K562 (cell line): Measurements from ENCODE around the gene USP10. TPM values are rescaled to one million over a fixed set of nuclear protein-coding genes. Genes with fewer than 3 reads are reported as not detected.

Experiments used
- ATAC-seq: fragments of 200-7000 bp; cut with Tn5 transposase; 3 replicates; pipeline ENCODE4 v1.9.1; 2020; ENCODE audit warnings: moderate library complexity
- BruUV-seq: library from RNA; stranded (reverse); fragments of 400-500 nt; replicated peaks from 2 replicates; lab custom pipeline; 2021; lab: Mats Ljungman, UMichigan
- CTCF ChIA-PET: fragments of 300-600 bp; formaldehyde crosslinking; extraction: SDS; loops from one replicate; lab custom pipeline; 2021; ENCODE audit warnings: low intra/inter-chr PET ratio; lab: Yijun Ruan, JAX
- POLR2A ChIA-PET: fragments of 300-600, 350-650 bp; sonication (Branson Sonifier 250); formaldehyde crosslinking; extraction: SDS; loops from one replicate; lab custom pipeline; 2021; ENCODE audit warnings: antibody characterized with exemption, inconsistent platforms; lab: Yijun Ruan, JAX
- DNase-seq, 4 experiments: peaks; one replicate each; pipeline versions ENCODE4 v3.0.0 to v3.0.0-alpha.2; 2011 to 2018; ENCODE audit warnings: low spot score in 3 of 4, mixed read lengths in 3 of 4; ENCODE audit errors: extremely low read depth in 1 of 4
- FAIRE-seq: peaks from 2 replicates; lab custom pipeline; 2011; peaks lifted over from hg19 to GRCh38; lab: Jason Lieb, UNC
- H2AFZ ChIP-seq: 2 replicates; pipeline ENCODE4 v1.6.0; 2011; ENCODE audit warnings: low read depth, low read length, control low read depth, inconsistent platforms
- H3K27ac ChIP-seq: fragments of 200-600 bp; 3 replicates; pipeline ENCODE4 v1.8.0; 2011; ENCODE audit warnings: low read depth, mild to moderate bottlenecking, control low read depth, inconsistent platforms, low read length, moderate library complexity, mixed read lengths; ENCODE audit errors: extremely low read depth
- H3K27me3 ChIP-seq, 2 experiments: fragments of 300-600 bp in 1 of 2; 2 replicates in 1 of 2; 3 replicates in 1 of 2; pipeline versions ENCODE4 v1.6.0 to v1.8.0; 2011; ENCODE audit warnings: inconsistent platforms in 2 of 2, low read length in 2 of 2, mild to moderate bottlenecking in 1 of 2, mixed read lengths in 1 of 2, moderate library complexity in 1 of 2; ENCODE audit not compliant: control insufficient read depth in 2 of 2, insufficient read depth in 2 of 2
- H3K36me3 ChIP-seq: fragments of 300-600 bp; 3 replicates; pipeline ENCODE4 v1.8.0; 2011; ENCODE audit warnings: mild to moderate bottlenecking, low read length, inconsistent platforms; ENCODE audit not compliant: control insufficient read depth, insufficient read depth
- H3K4me1 ChIP-seq, 2 experiments: fragments of 200-600 bp in 1 of 2; replicated peaks in 1 of 2; 2 replicates in 1 of 2; 3 replicates in 1 of 2; pipeline versions ENCODE4 v1.5.1 to v1.8.0; 2011; ENCODE audit warnings: inconsistent platforms in 2 of 2, low read length in 2 of 2, mild to moderate bottlenecking in 1 of 2, mixed read lengths in 1 of 2, moderate library complexity in 1 of 2; ENCODE audit not compliant: control insufficient read depth in 2 of 2, insufficient read depth in 2 of 2
- H3K4me2 ChIP-seq: 2 replicates; pipeline ENCODE4 v1.6.1; 2011; ENCODE audit warnings: low read length, control low read depth, inconsistent platforms, mixed read lengths; ENCODE audit not compliant: insufficient read depth
- H3K4me3 ChIP-seq: fragments of 200-600 bp; sonication (generic), shearing (Covaris generic); 2 replicates; pipeline ENCODE4 v1.5.1; 2016; ENCODE audit warnings: control low read depth, inconsistent platforms
- H3K79me2 ChIP-seq: fragments of 200-600 bp; 3 replicates; pipeline ENCODE4 v1.8.0; 2011; ENCODE audit warnings: low read length, inconsistent platforms; ENCODE audit not compliant: control insufficient read depth, insufficient read depth
- H3K9ac ChIP-seq, 2 experiments: 2 replicates each; pipeline versions ENCODE4 v1.6.0 to v1.6.1; 2011; ENCODE audit warnings: low read depth in 2 of 2, low read length in 2 of 2, control low read depth in 1 of 2, inconsistent platforms in 1 of 2, mild to moderate bottlenecking in 1 of 2, mixed read lengths in 1 of 2; ENCODE audit not compliant: insufficient read depth in 1 of 2
- H3K9me1 ChIP-seq: one replicate; pipeline ENCODE4 v1.6.0; 2011; ENCODE audit warnings: inconsistent platforms, mild to moderate bottlenecking, low read length, moderate library complexity; ENCODE audit not compliant: control insufficient read depth, insufficient read depth
- H3K9me3 ChIP-seq: replicated peaks from 2 replicates; pipeline ENCODE4 v1.5.1; 2011; ENCODE audit warnings: low read depth, low read length, inconsistent platforms; ENCODE audit not compliant: control insufficient read depth, insufficient read depth
- H4K20me1 ChIP-seq: replicated peaks from 2 replicates; pipeline ENCODE4 v1.6.1; 2011; ENCODE audit warnings: low read length, inconsistent platforms, mixed read lengths; ENCODE audit not compliant: control insufficient read depth, insufficient read depth
- PYGO2 ChIP-seq: fragments of 450-650 bp; IDR thresholded peaks from 2 replicates; pipeline ENCODE4 v1.6.1; 2016; ENCODE audit warnings: mild to moderate bottlenecking, missing genetic modification characterization, moderate library complexity, missing compliant biosample characterization
- RBM25 ChIP-seq: fragments of 200-400 bp; formaldehyde crosslinking; IDR thresholded peaks from 2 replicates; pipeline ENCODE4 v1.6.1; 2018; ENCODE audit warnings: low read length, low read depth, moderate library complexity; ENCODE audit not compliant: severe bottlenecking
- ZNF395 ChIP-seq: fragments of 200-800 bp; sonication (Bioruptor generic); IDR thresholded peaks from 2 replicates; pipeline ENCODE4 v1.6.1; 2017; ENCODE audit warnings: missing genetic modification characterization, missing compliant biosample characterization
- WGBS: fragments of 100-300 bp; shearing (Covaris generic); methylation state at CpG from one replicate; pipeline ENCODE4 v1.1.6; 2016; ENCODE audit warnings: low coverage, mixed read lengths; ENCODE audit not compliant: insufficient coverage; ENCODE audit errors: missing lambda C conversion rate; 5-methylcytosine and 5-hydroxymethylcytosine counted together
- in situ Hi-C: fragments of 300-500 bp; cut with MboI; formaldehyde crosslinking; loops from 4 replicates; pipeline ENCODE4 v1.15.0; 2018; ENCODE audit warnings: inconsistent platforms, mixed read lengths
- intact Hi-C: fragments of 100-400 bp; cut with micrococcal nuclease; formaldehyde crosslinking; loops from 2 replicates; pipeline ENCODE4 v1.14.2; 2022
- polyA plus RNA-seq, 8 experiments: library from polyadenylated mRNA; depleted of rRNA in 4 of 8; stranded (reverse) in 5 of 8; unstranded in 3 of 8; fragments of >200 nt; fragmentation: Nextera tagmentation in 2 of 8; fragmentation: Illumina TruSeq in 1 of 8; extraction: Ambion mirVana in 2 of 8; extraction: Trizol in 1 of 8; gene quantifications; 2 replicates each; pipeline versions ENCODE4 v1.2.1 to v1.2.3, GENCODE V29; 2011 to 2014; ENCODE audit warnings: inconsistent platforms in 1 of 8, missing spikeins in 1 of 8
- total RNA-seq, 7 experiments: library from RNA; depleted of rRNA in 6 of 7; stranded (reverse); fragments of >200 nt in 6 of 7; fragmentation: Illumina TruSeq in 2 of 7; extraction: Trizol in 2 of 7; gene quantifications; 2 replicates each; pipeline versions ENCODE4 v1.2.1 to v1.2.3, GENCODE V29; 2011 to 2021; ENCODE audit warnings: low replicate concordance in 1 of 7
- TF ChIP-seq, protein P1 (sequence below): fragments of 450-650 bp; IDR thresholded peaks from 2 replicates; pipeline ENCODE4 v1.6.1; 2016; ENCODE audit warnings: borderline replicate concordance
- TF ChIP-seq, protein P2 (sequence below), 2 experiments: fragments of 450-650 bp; formaldehyde crosslinking in 1 of 2; IDR thresholded peaks; 2 replicates each; pipeline versions ENCODE4 v1.4.0 to v1.6.1; 2014 to 2020; ENCODE audit warnings: mild to moderate bottlenecking in 2 of 2, borderline replicate concordance in 1 of 2, low read depth in 1 of 2

USP10 gene
- total and polyA plus RNA-seq, 9 of the 15 experiments (the other 6 are each of a cell fraction or from before 2014, with no cell fraction given): 61.7 to 197 (median 116) TPM

GRCh38 chr16:84672276-84673202 is 27.3 kb upstream of the USP10 start:
- WGBS: 16% methylated on average over 25 of the region's 26 CpGs
- in situ Hi-C loops (no loop called here), intact Hi-C loops (loop anchor here (1.0 kb wide), 2 partner anchors 54 to 66 kb away; no protein-coding TSS in a partner anchor)
- Histone ChIP-seq H4K20me1 (no peaks in the 10 kb centered on the region; the same call in none of the 2 replicates), H3K79me2 (no peaks in the 10 kb centered on the region), H3K4me3 (no peak overlapping the region), H2AFZ (peak overlapping the region; percentile 45), H3K9ac (no peak overlapping the region), H3K9me1 (no peaks in the 10 kb centered on the region), H3K9me3 (no peaks in the 10 kb centered on the region), H3K36me3 (no peaks in the 10 kb centered on the region), H3K27ac (no peak overlapping the region), H3K4me1 (peaks cover 10 to 15% of the 10 kb centered on the region in 2 experiments; a peak in 4 of 5 replicates), H3K27me3 (peaks cover 0 to 15% of the 10 kb centered on the region in 2 experiments; a peak in 3 of 5 replicates), H3K4me2 (peak overlapping the region; percentile 16; the same call in 1 of the 2 replicates)
- no TSS peak for BruUV-seq
- DNase-seq (peak; percentile 87 to 91 (median 89)), ATAC-seq (peak; percentile 95), FAIRE-seq (peak; percentile 98)
- ChIA-PET POLR2A (interaction anchor here (0.6 to 3.6 kb wide), 13 partner anchors 9 to 57 kb away, joined by 3 to 14 read pairs (median 3); no protein-coding TSS in a partner anchor), CTCF (interaction anchor here (0.7 to 5.4 kb wide), 8 partner anchors 50 to 298 kb away, joined by 3 to 56 read pairs (median 4); no protein-coding TSS in a partner anchor)
- TF ChIP-seq RBM25: no peak
- TF ChIP-seq, protein P1, sequence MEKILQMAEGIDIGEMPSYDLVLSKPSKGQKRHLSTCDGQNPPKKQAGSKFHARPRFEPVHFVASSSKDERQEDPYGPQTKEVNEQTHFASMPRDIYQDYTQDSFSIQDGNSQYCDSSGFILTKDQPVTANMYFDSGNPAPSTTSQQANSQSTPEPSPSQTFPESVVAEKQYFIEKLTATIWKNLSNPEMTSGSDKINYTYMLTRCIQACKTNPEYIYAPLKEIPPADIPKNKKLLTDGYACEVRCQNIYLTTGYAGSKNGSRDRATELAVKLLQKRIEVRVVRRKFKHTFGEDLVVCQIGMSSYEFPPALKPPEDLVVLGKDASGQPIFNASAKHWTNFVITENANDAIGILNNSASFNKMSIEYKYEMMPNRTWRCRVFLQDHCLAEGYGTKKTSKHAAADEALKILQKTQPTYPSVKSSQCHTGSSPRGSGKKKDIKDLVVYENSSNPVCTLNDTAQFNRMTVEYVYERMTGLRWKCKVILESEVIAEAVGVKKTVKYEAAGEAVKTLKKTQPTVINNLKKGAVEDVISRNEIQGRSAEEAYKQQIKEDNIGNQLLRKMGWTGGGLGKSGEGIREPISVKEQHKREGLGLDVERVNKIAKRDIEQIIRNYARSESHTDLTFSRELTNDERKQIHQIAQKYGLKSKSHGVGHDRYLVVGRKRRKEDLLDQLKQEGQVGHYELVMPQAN: no peak
- no peak for TF ChIP-seq ZNF395 (CRISPR knock-in tag)
- TF ChIP-seq PYGO2 (tag): no peak
- TF ChIP-seq, protein P2, sequence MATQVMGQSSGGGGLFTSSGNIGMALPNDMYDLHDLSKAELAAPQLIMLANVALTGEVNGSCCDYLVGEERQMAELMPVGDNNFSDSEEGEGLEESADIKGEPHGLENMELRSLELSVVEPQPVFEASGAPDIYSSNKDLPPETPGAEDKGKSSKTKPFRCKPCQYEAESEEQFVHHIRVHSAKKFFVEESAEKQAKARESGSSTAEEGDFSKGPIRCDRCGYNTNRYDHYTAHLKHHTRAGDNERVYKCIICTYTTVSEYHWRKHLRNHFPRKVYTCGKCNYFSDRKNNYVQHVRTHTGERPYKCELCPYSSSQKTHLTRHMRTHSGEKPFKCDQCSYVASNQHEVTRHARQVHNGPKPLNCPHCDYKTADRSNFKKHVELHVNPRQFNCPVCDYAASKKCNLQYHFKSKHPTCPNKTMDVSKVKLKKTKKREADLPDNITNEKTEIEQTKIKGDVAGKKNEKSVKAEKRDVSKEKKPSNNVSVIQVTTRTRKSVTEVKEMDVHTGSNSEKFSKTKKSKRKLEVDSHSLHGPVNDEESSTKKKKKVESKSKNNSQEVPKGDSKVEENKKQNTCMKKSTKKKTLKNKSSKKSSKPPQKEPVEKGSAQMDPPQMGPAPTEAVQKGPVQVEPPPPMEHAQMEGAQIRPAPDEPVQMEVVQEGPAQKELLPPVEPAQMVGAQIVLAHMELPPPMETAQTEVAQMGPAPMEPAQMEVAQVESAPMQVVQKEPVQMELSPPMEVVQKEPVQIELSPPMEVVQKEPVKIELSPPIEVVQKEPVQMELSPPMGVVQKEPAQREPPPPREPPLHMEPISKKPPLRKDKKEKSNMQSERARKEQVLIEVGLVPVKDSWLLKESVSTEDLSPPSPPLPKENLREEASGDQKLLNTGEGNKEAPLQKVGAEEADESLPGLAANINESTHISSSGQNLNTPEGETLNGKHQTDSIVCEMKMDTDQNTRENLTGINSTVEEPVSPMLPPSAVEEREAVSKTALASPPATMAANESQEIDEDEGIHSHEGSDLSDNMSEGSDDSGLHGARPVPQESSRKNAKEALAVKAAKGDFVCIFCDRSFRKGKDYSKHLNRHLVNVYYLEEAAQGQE (IDR thresholded peaks at IDR 0.05; ENCODE audit: borderline replicate concordance): peak; percentile 80
- TF ChIP-seq, protein P2 (CRISPR knock-in tag; IDR thresholded peaks at IDR 0.05; ENCODE audit: low read depth): no peak
